Fibroblast of lung (primary cell): ENCODE results near the gene CRB1.

Experiments used
- EZH2 ChIP-seq: IDR thresholded peaks from 2 replicates; pipeline ENCODE4 v1.5.1; 2012; ENCODE audit warnings: low read length, control low read depth, mild to moderate bottlenecking; ENCODE audit errors: missing control alignments
- TF ChIP-seq, protein P1 (sequence below), 2 donors: IDR thresholded peaks in 1 of 2; conservative IDR thresholded peaks in 1 of 2; 1 replicate in 1 of 2; 2 replicates in 1 of 2; pipeline ENCODE4 v1.5.1; 2011 to 2012; ENCODE audit warnings: low read length in 2 of 2, control low read depth in 1 of 2, inconsistent platforms in 1 of 2, low read depth in 1 of 2, mild to moderate bottlenecking in 1 of 2

GRCh38 chr1:197247465-197247864, 20.6 kb upstream of the CRB1 start:
- TF ChIP-seq, protein P1, sequence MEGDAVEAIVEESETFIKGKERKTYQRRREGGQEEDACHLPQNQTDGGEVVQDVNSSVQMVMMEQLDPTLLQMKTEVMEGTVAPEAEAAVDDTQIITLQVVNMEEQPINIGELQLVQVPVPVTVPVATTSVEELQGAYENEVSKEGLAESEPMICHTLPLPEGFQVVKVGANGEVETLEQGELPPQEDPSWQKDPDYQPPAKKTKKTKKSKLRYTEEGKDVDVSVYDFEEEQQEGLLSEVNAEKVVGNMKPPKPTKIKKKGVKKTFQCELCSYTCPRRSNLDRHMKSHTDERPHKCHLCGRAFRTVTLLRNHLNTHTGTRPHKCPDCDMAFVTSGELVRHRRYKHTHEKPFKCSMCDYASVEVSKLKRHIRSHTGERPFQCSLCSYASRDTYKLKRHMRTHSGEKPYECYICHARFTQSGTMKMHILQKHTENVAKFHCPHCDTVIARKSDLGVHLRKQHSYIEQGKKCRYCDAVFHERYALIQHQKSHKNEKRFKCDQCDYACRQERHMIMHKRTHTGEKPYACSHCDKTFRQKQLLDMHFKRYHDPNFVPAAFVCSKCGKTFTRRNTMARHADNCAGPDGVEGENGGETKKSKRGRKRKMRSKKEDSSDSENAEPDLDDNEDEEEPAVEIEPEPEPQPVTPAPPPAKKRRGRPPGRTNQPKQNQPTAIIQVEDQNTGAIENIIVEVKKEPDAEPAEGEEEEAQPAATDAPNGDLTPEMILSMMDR (conservative IDR thresholded peaks at IDR 0.05 in 1 of 2, IDR thresholded peaks at IDR 0.05 in 1 of 2; ENCODE audit: low read depth in 1 of 2, low read length in 2 of 2), result no peak
- no peak for TF ChIP-seq EZH2
